Prostate gland (tissue), 2 donors: Measurements from ENCODE around the gene CACNA1A. TPM values are rescaled to one million over a fixed set of nuclear protein-coding genes. Genes with fewer than 3 reads are reported as not detected.

Source experiments
- DNase-seq: peaks from one replicate; pipeline ENCODE4 v3.0.0-alpha.2; 2019; ENCODE audit warnings: low spot score
- H3K27ac ChIP-seq, 2 donors: fragments of 200-600 bp; sonication (generic); 2 replicates each; pipeline ENCODE4 v1.5.1; 2017 to 2019
- H3K27me3 ChIP-seq: fragments of 200-600 bp; sonication (generic); replicated peaks from 2 replicates; pipeline ENCODE4 v1.5.1; 2019; ENCODE audit not compliant: insufficient read depth
- H3K36me3 ChIP-seq, 2 donors: fragments of 200-600 bp; sonication (generic); 1 replicate in 1 of 2; 2 replicates in 1 of 2; pipeline versions ENCODE4 v1.5.1 to v1.8.1; 2017 to 2019
- H3K4me1 ChIP-seq: fragments of 200-600 bp; sonication (generic); replicated peaks from 2 replicates; pipeline ENCODE4 v1.5.1; 2019
- H3K4me3 ChIP-seq, 2 donors: fragments of 200-600 bp; sonication (generic); 2 replicates each; pipeline ENCODE4 v1.5.1; 2017 to 2019
- H3K9me3 ChIP-seq: fragments of 200-600 bp; sonication (generic); 2 replicates; pipeline ENCODE4 v1.5.1; 2017
- CTCF ChIP-seq, 4 experiments: fragments of 200-600 bp in 2 of 4; fragments of 450-650 bp in 2 of 4; sonication (generic) in 2 of 4; IDR thresholded peaks; 1 replicate in 3 of 4; 2 replicates in 1 of 4; pipeline ENCODE4 v1.5.1; 2016 to 2019; ENCODE audit warnings: antibody characterized with exemption in 4 of 4, mild to moderate bottlenecking in 2 of 4, moderate library complexity in 2 of 4
- POLR2A ChIP-seq: fragments of 450-650 bp; IDR thresholded peaks from one replicate; pipeline ENCODE4 v1.6.1; 2016; ENCODE audit warnings: antibody characterized with exemption, mild to moderate bottlenecking
- POLR2AphosphoS5 ChIP-seq: sonication (generic); formaldehyde crosslinking; IDR thresholded peaks from one replicate; pipeline ENCODE4 v1.6.1; 2017; ENCODE audit warnings: antibody characterized with exemption
- WGBS: methylation state at CpG from one replicate; pipeline ENCODE4 v1.1.5; 2018; 5-methylcytosine and 5-hydroxymethylcytosine counted together
- intact Hi-C: fragments of 100-400 bp; cut with DNase I; formaldehyde crosslinking; loops from one replicate; pipeline ENCODE4 v1.14.2; 2022
- total RNA-seq, 2 donors: library from RNA; depleted of rRNA; stranded (reverse); fragments of >200 nt; gene quantifications; one replicate each; pipeline ENCODE4 v1.1.0, GENCODE V29; 2016

The CACNA1A gene
- total RNA-seq, 2 donors from 2014 or later = 0.46 to 12.4 TPM

DNA sequence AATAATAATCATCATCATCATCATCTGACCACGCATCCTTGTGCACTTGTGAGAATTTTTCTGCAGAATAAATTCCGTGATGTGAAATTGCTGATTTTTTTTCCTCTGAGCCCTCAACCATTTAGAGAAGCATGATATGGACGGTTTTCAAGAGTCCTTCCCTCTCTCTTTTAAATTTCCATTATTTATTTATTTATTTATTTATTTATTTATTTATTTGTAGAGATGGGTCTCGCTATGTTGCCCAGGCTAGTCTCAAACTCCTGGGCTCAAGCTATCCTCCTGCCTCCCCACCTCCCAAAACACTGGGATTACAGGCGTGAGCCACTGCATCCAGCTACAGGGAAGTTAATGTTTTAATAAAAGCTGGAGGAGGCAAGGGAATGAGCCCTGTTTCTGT is 39.6 kb downstream of the CACNA1A start:
- no peak for DNase-seq
- Histone ChIP-seq H3K4me1 (no peaks in the 10 kb centered on the region), H3K9me3 (no peaks in the 10 kb centered on the region), H3K36me3 (no peaks in the 10 kb centered on the region), H3K27me3 (no peaks in the 10 kb centered on the region), H3K27ac (no peak overlapping the region), H3K4me3 (no peak overlapping the region)
- intact Hi-C loops = no loop called here
- TF ChIP-seq CTCF (IDR thresholded peaks at IDR 0.05) (no peak), POLR2A (no peak), POLR2AphosphoS5 (no peak)
- WGBS = 83% methylated on average over 5 of the region's 5 CpGs

DNA sequence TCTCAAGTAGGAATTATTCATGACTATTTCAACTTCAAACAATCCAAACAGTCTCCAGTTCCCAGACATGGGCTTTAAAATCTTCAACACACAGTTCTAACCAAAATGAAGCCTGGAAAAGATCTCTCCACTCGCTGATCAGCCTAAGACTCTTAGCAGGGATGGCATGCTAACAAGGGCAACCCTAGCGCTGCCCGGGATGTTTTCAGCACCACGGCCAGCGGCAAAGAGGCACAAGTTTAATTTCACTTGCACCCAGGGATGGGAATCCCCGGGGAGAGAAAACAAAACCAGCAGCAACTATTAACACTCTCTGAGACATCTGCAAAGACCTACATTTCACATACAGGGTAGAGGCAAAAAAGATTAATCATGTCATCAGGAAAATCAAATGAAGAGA is 43.0 kb downstream of the CACNA1A start:
- Histone ChIP-seq H3K27me3 (peaks cover 6% of the 10 kb centered on the region), H3K27ac (no peak overlapping the region), H3K9me3 (no peaks in the 10 kb centered on the region), H3K4me3 (no peak overlapping the region), H3K36me3 (no peaks in the 10 kb centered on the region), H3K4me1 (no peaks in the 10 kb centered on the region)
- intact Hi-C loops = no loop called here
- no peak for DNase-seq
- WGBS = 6% methylated on average over 6 of the region's 6 CpGs
- TF ChIP-seq POLR2AphosphoS5 (no peak), CTCF (IDR thresholded peaks at IDR 0.05) (no peak), POLR2A (no peak)

DNA sequence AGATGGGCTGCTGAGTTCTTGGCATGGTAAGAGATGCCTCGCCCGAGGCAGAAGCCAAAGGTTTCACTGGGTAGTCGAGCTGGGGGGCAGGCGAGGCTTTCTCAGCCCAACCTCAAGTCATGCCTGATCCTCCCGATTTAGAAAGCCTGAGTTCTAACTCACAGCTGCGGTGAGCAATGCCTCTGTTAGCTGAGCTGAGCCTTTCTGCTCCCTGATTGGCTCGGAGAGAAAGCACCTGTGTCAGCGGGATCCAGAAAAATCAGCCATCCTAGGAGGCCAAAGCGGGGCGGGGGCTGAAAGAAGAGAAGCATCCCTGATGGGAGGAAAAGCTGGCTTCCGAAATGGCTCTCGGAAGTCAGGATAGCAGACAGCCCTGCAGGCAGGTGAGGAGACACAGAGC is 44.7 kb downstream of the CACNA1A start:
- peaks cover 7% of the 10 kb centered on the region for H3K27me3 ChIP-seq

DNA sequence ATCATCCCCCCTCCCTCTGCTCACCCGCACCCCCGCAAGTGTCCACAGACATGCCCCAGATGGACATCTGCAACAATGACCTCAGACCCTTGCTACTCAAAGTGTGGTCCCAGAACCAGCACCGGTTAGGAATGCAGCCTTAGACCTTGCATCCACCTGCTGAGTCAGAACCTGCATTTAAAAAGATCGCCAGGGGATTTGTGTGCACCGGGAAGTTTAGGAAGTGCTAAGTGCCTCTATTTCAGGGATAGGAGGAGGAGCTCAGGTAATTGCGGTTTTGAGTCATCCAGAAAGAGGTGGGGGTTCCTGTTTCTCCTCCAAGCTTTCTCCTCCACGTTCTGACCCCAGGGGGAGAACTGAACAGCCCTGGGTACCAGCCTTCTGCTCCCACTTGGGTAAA is 46.2 kb downstream of the CACNA1A start:
- WGBS = 26% methylated on average over 7 of the region's 7 CpGs
- no peaks in the 10 kb centered on the region for H3K4me1 ChIP-seq
- no peak overlapping the region for H3K27ac ChIP-seq
- H3K36me3 ChIP-seq = no peaks in the 10 kb centered on the region
- DNase-seq = no peak
- H3K4me3 ChIP-seq = no peak overlapping the region
- intact Hi-C loops = no loop called here
- peaks cover 7% of the 10 kb centered on the region for H3K27me3 ChIP-seq
- no peak for TF ChIP-seq POLR2A
- TF ChIP-seq POLR2AphosphoS5 = no peak
- no peak for TF ChIP-seq CTCF (IDR thresholded peaks at IDR 0.05)
- H3K9me3 ChIP-seq = no peaks in the 10 kb centered on the region

More for the DNA sequence above, 44.7 kb downstream of the CACNA1A start:
- Histone ChIP-seq H3K36me3 (no peaks in the 10 kb centered on the region), H3K27ac (no peak overlapping the region), H3K4me3 (no peak overlapping the region), H3K4me1 (no peaks in the 10 kb centered on the region), H3K9me3 (no peaks in the 10 kb centered on the region)
- no peak for DNase-seq
- TF ChIP-seq POLR2AphosphoS5 (no peak), POLR2A (no peak), CTCF (IDR thresholded peaks at IDR 0.05) (no peak)
- intact Hi-C loops = no loop called here
- 74% methylated on average over 12 of the region's 12 CpGs for WGBS

DNA sequence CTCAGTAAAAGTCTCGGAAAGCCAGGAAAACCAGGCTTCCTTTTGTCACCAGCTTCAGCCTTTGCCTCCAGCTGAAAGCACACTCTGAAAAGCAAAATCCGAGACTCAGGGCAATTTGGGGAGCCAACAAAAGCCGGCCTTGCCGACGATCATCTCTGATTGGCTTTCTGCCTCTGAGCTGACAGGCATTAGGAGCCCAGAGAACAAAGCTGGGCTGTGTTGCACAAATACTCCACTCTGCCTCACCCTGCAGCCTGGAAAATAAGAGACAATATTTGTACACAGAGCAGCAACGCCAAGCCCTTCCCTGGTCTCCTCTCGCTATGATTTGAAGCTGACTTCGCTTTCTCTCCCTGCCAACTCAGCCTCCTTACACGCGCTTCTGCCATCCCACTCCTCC is 46.9 kb downstream of the CACNA1A start:
- no peaks in the 10 kb centered on the region for H3K9me3 ChIP-seq
- H3K4me1 ChIP-seq = no peaks in the 10 kb centered on the region
- H3K27me3 ChIP-seq = peaks cover 9% of the 10 kb centered on the region
- H3K4me3 ChIP-seq = no peak overlapping the region
- 35% methylated on average over 10 of the region's 10 CpGs for WGBS
- no peak overlapping the region for H3K27ac ChIP-seq
- H3K36me3 ChIP-seq = no peaks in the 10 kb centered on the region
- intact Hi-C loops = no loop called here
- TF ChIP-seq CTCF (IDR thresholded peaks at IDR 0.05) (no peak), POLR2A (no peak), POLR2AphosphoS5 (no peak)
- DNase-seq = no peak
